Choroid plexus epithelial cell (primary cell): ENCODE measurements around the gene FCN2.

Source experiments
- DNase-seq: peaks from one replicate; pipeline ENCODE4 v3.0.0-alpha.2; 2010; ENCODE audit warnings: low read depth
- H3K4me3 ChIP-seq: 2 replicates; pipeline ENCODE4 v1.5.1; 2011; ENCODE audit warnings: low read depth, mild to moderate bottlenecking, control low read depth, low read length, moderate library complexity
- TF ChIP-seq, protein P1 (sequence below): conservative IDR thresholded peaks from 2 replicates; pipeline ENCODE4 v1.5.1; 2011; ENCODE audit warnings: low read depth, mild to moderate bottlenecking, control low read depth, inconsistent platforms, low read length, moderate library complexity

FCN2 gene

DNA sequence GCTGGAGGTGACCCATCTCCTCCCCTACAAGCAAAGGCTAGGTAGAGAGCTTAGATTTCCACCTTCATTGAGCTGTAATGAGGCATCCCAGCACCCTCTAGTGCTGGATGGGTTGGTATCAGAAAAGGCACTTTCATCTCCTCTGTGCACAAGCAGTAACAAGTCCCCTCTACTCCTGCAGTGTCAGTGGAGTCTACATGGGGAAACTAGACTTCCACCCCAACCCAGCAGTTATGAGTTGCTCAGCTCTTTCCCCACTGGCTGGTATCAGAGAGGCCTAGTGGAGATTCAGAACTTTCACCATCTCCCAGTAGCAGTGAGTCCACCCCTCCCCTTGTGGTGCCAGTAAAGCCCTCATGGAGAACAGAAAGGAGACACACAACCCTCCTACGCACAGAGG is 19.2 kb downstream of the FCN2 start:
- DNase-seq = peak; percentile 7
- TF ChIP-seq, protein P1, sequence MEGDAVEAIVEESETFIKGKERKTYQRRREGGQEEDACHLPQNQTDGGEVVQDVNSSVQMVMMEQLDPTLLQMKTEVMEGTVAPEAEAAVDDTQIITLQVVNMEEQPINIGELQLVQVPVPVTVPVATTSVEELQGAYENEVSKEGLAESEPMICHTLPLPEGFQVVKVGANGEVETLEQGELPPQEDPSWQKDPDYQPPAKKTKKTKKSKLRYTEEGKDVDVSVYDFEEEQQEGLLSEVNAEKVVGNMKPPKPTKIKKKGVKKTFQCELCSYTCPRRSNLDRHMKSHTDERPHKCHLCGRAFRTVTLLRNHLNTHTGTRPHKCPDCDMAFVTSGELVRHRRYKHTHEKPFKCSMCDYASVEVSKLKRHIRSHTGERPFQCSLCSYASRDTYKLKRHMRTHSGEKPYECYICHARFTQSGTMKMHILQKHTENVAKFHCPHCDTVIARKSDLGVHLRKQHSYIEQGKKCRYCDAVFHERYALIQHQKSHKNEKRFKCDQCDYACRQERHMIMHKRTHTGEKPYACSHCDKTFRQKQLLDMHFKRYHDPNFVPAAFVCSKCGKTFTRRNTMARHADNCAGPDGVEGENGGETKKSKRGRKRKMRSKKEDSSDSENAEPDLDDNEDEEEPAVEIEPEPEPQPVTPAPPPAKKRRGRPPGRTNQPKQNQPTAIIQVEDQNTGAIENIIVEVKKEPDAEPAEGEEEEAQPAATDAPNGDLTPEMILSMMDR = peak; percentile 17
- no peak overlapping the region for H3K4me3 ChIP-seq

GRCh38 chr9:134902936-134903335 is 22.3 kb downstream of the FCN2 start:
- TF ChIP-seq, protein P1 = no peak
- no peak for DNase-seq
- no peak overlapping the region for H3K4me3 ChIP-seq

GRCh38 chr9:134908524-134909309 is 28.1 kb downstream of the FCN2 start:
- TF ChIP-seq, protein P1 = no peak
- no peak for DNase-seq
- no peak overlapping the region for H3K4me3 ChIP-seq

DNA sequence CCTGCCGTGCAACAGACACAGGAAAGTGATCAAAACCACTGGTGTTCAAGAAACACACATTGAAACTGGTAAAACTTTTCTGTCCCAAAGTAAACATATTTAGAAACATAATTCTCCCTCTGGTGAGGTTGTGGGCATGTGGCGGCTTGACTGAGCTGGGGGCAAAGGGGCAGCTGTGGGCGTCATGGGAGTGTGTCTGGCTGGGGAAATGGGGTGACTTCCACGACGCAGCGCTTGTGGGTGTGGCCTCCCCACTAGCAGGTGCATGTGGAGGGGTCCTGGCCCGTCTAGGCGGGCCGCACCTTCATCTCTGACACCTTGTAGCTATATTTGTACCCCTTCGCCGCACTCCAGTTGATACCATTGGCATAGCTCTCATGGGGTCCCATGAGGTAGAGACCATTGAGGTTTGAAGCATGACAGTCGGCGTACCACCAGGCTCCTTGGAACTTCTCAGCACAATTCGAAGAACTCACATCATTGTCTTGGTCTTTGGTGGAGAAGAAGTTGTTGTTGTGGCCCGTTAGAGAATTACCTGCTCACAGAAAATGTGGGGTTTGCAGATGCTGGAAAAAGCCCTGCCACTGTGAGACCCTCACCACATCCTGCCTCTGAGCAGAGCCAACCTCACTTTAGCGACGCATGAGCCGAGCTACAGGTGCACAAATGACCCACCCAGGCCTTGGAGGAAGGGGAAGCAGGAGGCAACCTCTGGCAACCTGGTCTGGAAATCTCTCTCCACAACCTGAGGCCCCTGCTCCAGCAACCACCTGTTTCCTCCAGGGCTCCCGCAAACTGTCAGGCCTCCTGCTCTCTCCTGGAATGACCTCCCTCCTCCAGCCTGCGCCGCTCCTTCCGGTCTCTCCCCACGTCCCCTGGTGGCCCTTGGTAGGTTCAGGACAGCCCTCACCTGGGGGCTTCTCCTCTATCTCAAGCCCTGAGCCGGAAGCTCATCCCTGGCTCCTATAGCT is 29.2 kb downstream of the FCN2 start:
- TF ChIP-seq, protein P1 = no peak
- H3K4me3 ChIP-seq = no peak overlapping the region
- DNase-seq = no peak

GRCh38 chr9:134912126-134912840 is 31.7 kb downstream of the FCN2 start:
- no peak overlapping the region for H3K4me3 ChIP-seq
- no peak for DNase-seq

GRCh38 chr9:134913041-134913712 is 32.6 kb downstream of the FCN2 start:
- no peak for DNase-seq
- no peak overlapping the region for H3K4me3 ChIP-seq
- TF ChIP-seq, protein P1 = no peak

More at GRCh38 chr9:134912126-134912840, 31.7 kb downstream of the FCN2 start:
- TF ChIP-seq, protein P1 = no peak
